HL-60/S4 treated with retinoic acid at 250 ng/mL for 4 days and 3 days (cell line): ENCODE results near the gene MAFF.
"Not testable (repeated sequence)": the region's sequence is repeated elsewhere in the genome, so short reads cannot be mapped to it uniquely, and the experiment has no call there.

Source experiments
- in situ Hi-C: fragments of 300-500 bp; cut with MboI; formaldehyde crosslinking; loops from 2 replicates; pipeline ENCODE4 v1.7.0; 2022; ENCODE audit warnings: low sequenced_read_pairs

Gene MAFF

DNA sequence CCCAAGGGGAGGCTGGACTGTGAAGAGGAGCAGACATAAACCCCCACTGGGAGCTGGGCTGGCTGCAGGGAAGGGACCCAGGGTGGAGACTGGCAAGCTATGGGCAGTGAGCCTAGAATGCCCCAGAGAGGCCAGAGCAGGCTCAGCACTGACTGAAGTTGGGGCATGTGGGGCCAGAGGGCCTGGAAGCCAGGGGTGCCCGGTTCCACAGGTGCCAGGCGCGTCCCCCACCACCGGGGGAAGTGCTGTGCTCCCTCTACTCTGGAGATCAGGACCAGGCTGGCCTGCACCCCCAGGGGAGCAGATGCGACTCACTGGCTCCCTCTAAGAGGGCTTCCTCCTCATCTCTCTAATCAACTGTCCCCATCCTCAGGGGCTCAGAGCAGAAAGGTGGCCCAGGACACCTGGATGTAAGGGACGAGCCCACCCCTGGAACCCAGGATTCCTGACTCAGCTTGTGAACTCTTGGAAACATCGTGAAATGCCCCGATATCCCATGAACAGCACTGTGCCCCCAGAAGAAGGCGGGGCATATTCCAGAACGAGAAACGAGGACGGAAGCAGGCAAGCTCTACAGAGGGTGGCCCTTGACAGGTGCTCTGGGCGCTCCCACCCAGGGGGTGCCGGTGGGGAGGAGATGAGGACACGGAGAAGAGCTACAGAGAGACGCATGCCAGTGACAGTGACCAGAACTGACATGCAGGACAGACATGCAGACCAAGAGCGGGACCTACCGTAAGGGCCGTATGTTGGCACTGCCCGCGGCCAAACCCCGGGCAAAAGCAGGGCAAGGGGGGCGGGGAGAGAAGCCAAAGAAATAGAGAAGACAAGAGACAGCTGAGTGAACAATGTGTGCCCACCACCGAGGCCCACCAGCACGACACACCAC, 20.4 kb downstream of the MAFF start:
- in situ Hi-C loops: no loop called here

DNA sequence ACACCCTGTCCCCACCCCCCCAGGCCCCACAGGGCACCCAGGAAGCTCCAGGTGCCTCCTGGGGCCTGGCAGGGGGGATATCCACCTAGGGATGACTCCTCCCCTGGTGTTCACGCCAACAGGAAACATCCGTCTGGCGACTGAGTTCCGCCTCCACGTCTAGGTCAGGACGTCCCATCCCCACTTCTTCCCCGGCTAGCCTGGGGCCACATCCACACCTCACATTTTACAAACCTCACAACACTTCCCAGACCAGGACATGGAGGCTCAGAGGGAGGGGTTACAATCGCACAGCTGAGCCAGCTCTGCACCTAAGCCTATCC, 21.0 kb downstream of the MAFF start:
- in situ Hi-C loops: no loop called here

DNA sequence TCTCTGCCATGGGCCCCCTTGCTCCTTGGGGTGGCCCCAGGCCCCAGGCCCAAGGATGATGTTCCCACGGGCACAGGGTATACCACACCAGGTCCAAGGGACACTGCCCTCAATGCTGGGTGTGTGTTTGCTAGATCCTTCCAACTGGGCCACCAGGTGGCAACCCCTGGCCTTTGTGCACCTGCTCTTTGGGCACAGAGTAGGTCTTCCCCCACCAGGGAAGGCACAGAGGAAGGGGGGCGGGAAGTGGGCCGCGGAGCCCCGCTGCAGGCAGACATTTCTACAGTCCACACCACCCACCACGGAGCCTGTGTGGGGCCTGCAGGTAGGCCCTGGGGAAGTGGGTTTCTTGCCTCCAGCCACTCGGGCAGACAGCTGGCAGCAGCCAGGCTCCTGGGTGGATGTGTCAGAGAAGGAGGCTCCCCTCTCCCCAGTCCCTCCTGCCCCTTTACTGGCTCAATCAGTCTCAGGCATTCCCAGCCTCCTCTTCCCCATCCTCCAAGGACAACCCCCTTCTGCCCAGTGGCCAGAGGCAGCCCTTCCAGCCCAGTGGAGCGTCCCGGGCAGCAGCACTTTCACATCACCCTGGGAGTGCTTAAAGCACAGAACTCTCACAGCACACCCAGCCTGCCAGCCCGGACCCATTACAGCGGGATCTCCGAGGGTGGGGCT, 21.6 kb downstream of the MAFF start:
- in situ Hi-C loops: no loop called here

DNA sequence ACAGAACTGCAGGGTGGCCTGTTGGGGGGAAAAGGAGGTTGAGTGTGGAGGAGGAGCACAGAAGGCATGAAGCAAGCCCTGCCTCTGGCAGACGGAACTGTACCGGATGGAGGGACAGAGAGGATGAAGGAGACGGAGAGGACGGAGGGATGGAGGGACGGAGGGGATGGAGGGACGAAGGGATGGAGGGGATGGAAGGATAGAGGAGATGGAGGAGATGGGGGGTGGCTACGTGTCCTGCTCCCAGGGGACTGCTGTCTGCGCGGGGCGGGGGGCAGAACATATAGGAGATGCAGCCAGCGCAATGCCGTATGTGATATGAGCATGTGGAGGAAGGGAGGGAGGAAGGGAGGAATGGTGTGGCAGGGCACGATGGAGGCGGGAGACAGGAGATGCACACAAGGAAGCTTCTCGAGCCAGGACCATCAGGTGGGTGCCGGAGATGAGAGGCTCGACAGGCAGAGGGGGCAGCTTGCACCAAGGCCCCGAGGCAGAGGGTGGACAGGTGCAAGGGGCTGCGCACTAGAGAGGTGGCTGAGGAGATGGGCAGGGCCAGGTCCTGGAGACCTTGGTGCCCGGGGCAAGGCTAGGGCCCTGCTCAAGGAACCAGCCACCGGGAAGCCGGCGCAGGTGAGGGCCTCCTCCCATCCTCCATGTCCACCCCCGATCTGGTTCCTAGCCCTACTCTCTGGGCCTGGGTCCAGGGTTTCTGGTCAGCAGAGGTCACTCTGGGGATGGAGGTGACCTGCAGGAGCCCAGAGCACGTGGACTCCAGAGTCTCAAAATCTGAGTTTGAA, 25.3 kb downstream of the MAFF start:
- in situ Hi-C loops: no loop called here

DNA sequence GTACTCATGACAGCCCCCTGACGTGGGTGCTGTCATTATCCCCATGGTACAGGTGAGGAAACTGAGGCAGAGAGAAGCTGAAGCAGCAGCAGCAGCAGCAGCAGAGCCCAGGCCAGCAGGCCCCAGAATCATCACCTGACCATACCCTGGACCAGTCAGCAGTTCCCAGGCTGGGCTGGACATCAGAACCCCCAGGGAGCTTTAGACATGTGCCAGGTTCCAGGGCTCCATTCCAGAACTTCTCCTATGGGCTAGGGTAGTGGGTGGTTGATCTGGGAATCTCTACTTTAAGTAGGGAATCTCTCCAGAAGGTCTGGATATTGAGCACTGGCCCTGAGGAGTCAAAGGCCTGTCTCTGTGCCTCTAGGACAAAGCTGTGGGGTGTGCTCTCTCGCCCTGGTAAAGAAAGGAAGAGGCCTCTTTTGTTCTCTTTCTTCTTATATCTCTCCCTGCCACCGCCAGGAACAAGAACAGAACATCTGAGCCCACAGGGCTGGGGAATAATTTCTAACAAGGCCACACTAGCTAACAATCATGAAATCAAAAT, 26.6 kb downstream of the MAFF start:
- in situ Hi-C loops: no loop called here

DNA sequence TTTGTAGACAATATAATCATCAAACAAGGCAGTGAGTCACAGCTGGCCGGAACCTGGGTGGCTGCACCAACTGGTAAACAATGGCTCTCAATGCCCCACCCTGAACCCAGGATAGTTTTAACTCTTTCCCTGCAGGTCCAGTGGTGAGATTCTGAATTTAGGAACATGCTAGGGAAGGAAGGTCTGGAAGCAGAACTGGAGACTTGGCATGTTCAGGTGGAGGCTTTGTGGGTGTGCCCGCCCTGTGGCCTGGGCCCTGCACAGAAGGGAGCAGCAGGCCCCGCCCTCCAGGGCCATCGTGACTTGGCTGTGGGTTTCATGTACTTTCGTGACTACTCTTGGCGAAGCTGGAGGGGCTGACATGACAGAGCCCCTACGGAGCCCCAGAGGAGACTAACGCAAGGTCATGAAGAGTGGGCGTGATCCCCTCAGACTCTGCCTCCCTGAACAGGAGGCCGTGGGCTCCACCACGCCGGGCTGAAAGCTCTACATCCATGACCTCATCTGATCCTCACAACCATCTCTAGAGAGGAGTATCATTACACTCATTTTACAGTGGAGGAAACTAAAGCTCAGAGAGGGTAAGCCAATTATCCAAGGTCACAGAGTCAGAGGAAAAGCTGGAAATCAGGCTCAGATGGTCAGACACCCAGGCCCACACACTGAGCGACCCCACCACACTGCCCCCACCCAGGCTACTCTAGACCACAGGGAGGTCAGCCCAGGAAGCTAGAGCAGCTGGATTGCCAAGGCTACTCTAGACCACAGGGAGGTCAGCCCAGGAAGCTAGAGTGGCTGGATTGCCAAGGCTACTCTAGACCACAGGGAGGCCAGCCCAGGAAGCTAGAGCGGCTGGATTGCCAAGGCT, 27.3 kb downstream of the MAFF start:
- in situ Hi-C loops: no loop called here

DNA sequence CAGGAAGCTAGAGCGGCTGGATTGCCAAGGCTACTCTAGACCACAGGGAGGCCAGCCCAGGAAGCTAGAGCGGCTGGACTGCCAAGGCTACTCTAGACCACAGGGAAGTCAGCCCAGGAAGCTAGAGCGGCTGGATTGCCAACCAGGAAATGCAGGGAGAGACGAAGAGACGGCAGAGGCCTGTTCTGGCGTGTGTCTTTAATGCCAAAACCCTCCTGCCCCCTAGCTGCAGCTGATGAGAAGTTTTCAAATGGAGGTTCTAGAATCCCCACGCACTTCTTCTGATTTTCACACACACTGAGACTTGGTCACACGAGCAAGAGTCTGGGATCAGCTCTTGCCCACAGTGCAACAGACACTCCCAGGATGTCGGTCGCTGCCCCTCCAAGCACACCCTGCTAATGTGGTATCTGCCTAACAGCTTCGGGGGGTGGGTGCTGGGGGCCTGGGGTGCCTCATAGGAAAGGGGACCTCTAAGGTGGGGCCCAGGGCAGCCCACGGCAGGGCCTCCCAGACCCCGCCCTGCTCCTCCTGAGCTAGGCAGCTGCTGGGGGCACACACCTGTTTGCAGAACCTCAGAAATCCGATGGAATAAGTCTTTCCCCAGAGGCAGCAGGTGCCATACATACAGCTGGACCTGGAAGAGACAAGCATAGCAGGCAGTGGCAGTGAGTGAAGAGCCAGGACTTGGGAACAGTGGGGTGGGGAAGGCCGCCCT, 28.5 kb downstream of the MAFF start:
- in situ Hi-C loops: no loop called here

DNA sequence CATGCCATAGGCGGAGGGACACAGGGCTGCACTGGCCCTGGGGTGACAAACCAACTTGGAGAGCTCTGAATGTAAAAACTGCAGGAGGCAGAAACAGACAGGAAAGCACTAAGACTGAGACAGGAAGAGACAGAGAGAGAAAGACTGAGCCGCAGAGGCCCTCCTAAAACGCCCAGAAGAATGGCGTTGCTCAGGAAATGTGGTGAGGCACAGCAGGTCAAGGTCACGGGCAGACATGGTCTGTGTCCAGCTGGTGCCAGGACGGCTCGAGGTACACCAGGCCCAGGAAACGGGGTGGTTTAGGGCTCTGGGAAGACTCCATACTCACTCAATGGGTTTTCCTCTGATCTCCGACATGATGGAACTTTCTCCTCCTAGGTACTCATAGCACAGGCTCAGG, 29.1 kb downstream of the MAFF start:
- in situ Hi-C loops: no loop called here

DNA sequence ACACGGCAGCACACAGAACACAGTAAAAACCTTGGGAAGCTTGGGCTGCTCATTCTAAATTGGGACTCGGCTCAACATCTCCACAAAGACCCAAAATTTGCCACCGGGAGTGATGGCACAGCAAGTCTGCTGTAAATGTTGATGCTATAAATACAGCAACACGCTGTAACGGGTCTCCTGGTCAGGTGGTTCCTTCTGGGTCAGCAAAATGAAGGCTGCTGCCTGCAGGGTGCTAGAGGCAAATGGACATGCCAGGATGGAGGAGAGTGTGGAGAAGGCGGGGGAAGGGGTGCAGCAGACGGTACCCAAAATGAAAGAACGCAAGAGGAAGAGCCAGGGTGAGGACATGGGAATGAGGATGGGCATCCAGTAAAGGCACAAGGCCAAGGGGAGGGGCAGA, 30.4 kb downstream of the MAFF start:
- in situ Hi-C loops: no loop called here

DNA sequence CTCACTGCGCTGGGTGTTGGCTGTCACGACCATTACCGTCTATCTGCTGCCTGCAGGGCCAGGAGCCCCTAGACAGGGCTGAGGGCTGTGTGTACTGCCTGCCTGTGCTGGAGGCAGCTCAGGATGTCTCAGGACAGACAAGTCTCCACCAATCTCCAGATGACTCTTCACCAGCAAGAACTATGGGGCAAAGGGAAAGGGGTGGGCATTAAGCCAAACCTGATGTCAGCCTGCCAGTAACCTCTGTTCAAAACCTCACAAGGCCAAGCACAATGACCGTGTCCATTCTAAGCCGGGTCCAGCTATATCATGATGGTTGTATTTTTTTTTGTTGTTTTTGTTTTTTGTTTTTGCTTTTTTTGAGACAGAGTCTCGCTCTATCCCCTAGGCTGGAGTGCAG, 31.6 kb downstream of the MAFF start:
- in situ Hi-C loops: no loop called here

DNA sequence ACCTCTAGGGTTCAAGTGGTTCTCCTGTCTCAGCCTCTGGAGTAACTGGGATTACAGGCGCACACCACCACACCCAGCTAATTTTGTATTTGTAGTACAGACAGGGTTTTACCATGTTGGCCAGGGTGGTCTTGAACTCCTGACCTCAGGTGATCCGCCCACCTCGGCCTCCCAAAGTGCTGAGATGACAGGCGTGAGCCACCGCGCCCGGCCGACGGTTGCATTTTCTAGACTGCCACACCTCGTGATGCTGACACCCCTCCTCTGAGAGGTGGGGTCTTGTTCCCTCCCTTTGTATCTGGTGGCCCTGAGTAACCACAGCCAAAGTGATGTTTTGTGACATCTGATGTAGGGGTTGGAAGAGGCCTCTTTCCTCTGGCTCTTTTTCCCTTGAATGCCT, 32.1 kb downstream of the MAFF start:
- in situ Hi-C loops: not testable (repeated sequence)

DNA sequence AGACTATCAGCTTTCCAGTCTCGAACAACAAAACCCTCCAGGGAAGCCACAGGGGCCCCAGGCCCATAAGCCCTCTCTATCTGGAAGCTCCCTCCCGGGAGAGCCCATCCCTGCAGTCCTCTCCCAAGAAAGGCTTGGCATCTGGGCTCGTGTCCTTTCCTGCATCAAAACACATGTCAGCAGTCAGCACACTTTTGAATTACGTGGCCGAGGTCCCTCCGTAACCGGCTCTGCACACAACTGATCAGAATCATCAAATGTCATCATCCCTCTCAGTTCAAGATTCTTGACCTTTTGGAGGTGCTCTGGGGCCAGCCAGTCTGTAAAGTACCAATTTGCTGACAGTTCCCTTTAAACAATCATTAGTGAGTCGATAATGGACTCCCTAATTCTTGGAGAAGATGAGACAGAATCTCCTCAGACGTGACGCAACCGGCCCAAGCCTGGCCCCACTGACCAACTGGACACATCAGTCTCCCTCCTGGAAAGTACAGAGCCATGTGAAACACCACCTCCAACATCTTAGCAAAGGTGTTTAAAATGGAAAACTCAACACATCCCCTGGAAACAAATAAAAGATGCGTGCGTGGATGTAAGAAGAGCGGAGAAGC, 33.6 kb downstream of the MAFF start:
- in situ Hi-C loops: no loop called here

DNA sequence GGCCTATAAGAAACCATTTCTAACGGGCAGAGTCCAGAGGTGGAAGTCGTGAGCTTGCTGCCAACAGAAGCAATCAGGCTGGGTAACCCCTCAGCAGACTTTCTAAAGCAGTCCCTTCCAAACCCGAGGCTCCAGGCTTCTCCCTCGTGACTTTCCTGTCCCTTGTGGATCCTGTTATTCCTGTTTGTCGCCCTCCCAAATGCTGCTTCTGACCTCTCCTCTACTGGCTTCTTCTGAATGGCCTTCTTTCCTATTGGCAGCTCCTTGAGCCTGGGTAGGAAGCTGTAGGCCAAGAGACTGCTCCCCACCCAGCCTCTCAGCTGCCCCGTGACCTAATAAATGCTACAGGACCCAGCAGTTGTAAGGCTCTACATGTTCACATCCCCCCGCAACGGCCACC, 35.0 kb downstream of the MAFF start:
- in situ Hi-C loops: no loop called here

DNA sequence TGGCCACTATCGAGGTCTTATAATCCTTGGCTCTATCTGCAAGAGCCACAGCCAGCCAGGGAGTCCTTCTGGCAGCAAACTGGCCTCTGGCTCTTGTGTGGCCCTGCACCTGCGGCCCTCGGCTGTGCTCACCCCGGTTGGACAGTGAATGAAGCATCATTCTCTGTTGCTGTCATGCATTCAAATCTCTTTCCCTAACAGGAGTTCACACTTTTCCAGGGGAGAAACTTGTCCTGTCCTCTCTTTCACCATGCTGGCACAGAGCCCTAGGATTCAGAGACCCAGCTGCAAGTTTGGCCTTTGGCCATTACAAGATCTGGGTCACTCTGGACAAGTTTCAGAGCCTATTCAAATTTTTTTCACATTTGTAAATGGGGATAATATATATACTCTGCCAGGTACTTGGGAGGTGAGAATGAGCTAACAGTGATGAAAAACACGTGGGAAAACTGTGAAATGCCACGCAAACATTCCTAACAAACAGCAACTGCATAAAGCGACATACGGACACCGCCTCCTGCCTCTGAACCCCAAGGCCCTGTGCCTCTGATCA, 36.8 kb downstream of the MAFF start:
- in situ Hi-C loops: no loop called here

DNA sequence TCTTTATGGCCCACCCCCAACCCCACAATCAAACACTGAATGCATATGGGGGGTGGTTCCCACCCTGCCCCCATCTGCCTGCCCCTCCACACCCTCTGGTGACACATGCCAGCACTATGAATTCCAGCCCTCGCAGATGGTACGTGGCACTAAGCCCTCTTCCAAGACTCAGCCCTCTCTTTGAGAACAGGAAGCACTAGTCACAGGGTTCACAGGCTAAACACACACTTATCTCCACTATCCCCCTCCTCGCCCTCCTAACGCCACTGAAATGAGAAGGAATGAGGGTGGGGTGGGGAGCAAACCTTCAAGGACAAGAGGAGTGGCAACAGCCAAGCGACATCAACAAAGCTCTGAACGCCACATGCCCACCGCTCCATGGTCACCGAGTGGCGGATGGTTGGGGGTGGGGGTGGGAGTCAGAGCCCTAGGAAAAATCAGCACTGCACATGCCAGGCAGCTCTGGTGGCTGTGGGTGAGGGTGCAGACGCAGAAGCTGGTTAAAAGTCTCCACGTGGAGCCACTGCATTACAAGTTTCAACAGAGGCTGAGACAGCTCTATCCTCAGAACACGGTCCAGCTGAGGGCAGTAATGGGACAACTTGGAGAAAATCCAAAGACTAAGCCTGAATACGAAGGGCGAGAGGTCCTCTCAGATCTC, 37.4 kb downstream of the MAFF start:
- in situ Hi-C loops: no loop called here

DNA sequence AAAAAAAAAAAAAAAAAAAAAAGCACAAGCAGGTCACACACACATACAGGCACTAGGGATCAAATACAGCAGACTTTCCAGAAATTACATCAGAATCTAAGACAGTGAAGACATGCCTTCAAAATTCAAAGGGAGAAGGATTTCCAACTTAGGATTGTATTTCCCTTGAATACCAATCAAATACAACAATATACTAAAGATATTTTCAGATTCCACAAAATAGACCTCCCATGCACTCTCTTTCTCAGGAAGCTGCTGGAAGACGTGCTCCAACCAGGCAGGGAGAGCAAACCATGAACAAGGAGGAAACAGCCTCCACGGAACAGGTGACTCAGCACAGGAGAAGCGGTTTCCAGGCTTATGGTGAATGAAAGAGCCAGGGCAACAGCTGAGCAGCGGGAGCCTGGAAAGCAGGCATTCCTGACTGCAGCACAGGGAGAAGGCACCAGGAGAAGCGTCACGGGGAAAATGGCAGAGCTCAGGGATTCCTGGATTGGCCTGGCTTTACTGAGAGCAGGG, 39.0 kb downstream of the MAFF start:
- in situ Hi-C loops: no loop called here

DNA sequence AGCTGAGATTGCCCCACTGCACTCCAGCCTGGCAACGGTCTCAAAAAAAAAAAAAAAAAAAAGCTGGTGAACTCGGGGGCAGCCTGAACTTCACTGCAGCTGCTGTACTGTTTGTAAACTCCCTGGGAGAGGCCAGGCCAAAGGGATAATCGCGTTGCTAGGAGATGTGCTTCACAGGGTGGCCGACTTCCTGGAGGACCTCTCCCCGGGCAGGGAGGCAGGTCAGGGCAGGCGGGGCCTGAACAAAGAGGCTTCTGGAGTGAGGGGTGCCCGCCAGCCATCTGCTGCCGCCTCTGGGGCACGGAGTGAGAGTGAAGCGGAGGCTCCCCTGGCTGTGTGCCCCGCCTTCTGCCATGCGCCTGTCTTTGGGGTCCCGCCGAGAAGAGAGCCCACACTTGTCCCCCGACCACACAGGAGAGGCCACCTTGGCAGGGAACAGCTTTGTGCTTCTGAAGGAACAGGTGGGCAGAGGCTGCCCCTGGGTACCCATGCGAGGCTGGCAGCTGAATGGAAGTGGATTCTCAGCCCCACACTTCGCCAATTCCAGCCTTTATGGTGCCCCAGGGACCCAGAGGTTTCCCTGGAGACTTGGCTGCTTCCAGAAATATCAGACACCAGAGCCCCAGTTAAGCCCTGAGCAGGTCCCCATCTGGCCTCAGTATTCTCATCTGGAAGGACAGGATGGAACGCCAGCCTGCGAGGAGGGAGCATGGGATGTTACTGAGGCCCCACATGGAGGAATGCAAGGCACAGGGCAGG, 41.4 kb downstream of the MAFF start:
- in situ Hi-C loops: no loop called here

DNA sequence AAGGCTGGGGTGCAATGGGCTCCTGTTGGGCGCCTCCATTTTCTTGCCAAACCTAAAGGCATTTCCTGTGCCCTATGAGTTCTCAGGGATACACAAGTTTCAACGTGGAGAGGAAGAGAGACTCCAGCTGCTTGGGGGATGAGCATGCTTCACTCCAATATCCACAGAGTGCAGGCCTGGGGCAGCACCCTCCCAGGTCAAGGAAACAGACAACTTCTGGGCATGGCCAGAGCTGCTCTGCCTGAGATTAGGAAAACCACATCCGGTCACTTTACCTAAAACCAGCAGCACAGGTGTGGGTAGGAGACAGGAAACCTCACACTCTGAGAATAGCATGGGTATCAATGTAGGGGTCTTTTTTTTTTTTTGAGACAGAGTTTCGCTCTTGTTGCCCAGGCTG, 42.3 kb downstream of the MAFF start:
- in situ Hi-C loops: no loop called here
